GM19438 (cell line): ENCODE measurements around the gene EVA1B.

ENCODE experiments used
- ATAC-seq: cut with Tn5 transposase; IDR thresholded peaks from one replicate; pipeline ENCODE4 v1.9.1; 2021; ENCODE audit warnings: low read depth; ENCODE audit not compliant: unreplicated experiment

Gene EVA1B

DNA sequence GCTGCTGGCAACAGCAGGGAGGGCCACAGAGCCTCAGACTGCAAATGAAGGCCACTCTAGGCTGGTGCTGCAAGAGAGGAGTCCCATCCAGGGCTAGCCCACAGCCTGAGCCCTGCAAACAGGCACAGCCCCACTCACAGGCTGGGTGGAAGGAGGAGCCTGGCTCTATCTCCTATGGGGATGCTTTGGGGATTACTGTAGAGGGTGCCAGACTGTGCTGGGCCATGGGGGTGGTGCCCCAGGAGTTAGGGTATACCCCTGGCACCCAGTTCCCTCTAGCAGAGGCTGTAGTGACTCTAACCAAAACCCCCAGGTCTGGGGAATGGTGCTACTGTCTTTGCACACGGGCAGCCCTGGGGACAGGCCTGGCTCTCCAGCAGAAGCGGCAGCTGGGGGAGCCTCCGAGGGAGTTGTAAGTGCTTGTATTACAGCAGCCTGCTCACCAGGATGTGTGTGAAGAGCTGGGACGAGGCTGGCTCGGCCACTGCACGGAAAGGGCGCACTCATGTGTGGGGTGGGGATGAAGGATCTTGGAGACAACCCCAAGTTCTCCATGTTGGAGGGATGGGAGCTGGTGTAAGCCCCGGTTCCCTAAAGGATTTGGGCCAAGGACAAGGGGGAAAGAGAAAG, 23.4 kb upstream of the EVA1B start:
- ATAC-seq = no peak

DNA sequence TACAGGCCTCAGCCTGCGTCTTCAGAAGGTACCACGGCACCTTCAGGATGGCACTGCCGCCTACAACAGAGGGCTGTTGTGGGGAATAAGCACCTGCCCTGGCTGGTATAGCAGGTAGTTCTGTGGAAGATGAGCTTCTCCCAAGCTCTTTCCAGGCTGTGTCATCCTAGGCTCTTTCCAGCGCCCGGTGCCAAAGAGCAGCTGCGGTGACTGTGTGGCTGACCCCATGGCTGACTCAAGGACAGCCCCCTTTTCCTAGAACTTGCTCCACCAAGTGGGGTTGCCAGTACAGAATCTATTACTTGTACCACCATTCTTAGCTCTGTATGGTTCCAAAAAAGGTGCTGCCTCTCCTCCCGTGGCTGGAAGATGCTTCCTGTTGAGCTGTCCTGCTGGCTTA, 21.9 kb upstream of the EVA1B start:
- no peak for ATAC-seq

DNA sequence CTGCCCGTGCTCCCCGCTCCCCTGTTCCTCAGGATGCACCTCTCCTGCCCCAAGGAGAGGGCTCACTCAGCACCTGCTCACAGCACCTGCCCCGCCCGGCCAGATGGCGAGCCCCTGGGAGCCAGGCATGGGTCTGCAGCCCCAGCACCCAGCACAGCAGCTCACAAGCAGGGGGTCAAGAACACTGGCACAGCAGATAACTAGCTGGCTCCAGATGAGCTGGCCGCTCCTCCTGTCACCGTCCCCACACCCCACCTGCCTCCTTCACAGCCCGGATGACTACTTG, 20.9 kb upstream of the EVA1B start:
- ATAC-seq = no peak

DNA sequence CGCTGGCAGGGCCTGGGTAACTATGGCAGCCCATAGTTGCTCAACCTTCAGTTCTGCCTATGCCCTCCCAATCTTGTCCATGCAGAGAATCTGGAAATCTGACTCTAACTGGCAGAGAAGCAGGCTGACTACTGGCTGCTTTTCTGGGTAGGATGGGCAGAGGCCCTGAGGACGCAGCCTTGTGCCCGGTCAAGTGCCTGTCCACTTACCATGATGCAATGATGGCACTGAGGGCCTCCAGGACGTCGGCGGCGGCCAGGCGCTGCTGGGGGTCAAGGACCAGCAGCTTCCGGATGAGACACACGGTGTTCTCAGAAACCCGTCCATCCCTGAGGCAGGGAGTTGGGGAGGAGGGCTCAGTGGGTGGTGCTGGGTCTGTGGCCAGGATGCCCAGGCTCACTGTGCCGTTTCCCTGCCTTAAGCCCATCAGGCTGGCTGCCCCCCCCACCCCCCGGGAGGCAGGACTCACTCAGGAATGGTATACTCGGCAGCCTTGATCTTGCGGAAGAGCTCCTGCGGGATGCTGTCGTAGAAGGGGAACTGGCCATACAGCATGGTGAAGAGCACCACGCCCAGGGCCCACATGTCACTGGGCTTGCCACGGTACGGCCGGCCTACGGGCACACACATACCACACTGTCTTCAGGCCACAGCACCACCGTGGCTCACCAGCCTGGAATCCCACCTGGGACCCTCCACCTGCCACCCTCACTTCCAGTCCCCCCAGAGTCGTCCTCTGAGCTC, 20.4 kb upstream of the EVA1B start:
- no peak for ATAC-seq

DNA sequence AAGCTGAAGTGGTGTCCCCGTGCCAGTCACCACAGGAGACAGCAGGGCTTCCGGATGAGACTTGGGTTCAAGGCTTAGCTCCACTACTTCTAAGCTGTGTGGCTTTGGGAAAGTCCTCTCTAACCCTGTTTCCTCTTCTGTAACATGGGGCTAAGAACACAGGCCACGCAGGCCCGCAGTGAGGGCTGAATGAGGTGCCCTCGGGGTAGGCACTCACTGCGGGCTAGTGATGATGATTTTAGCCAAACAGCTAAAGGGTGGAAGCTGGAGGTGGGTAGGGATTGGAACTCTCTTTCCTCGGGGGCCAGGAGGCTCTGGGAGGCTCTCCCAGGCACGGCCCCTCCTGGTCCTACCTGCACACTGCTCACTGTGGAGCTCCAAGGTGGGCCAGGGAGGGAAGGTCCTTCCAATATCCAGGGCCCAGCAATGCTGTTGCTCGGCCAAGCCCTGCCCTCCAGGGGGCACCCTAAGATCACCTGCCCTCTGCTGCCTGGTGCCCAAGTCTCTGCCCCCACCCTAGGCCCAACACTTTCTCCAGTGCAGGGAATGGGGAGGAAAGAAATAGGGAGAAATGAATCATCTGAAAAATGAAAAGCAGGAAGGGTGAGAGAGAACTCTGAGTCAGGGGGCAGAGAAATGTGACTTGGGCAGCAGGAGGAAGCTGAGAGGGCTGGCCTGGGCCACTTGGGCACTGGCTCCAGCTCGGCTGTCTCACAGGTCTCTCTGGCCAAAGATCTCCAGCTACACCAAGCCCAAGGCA, 19.2 kb upstream of the EVA1B start:
- ATAC-seq = no peak

DNA sequence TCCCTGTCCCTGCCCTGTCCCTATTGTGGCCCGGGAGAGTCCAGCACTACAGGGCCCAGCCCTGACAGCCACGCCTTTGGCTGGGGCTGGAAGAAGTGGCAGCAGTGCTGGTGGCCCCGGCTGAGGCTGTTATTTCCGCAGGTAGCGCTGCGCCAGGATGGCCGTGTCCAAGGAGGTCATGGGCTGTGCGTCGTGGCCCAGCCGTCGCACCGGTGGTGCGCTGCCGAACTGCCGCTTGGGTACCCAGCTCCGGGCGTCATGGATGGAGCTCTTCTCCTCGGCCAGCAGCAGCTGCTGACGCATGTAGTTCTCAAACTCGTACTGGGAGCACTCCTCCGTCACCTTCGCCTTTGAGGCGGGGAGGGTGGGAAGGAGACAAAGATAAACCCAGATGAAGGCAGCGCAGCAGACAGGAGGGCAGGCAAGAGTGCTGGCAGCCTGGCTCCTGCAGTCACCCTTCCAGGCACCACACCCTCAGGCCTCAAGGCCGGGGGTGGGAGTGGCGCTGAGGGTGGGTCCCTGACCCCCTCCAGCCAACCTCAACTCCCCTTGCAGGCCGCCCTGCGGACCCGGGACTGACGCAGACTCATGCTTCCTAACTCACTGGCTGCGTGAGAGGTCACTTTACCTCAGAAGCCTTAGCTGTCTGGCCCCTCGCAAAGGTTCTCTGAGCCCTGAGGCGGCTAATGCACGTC, 18.3 kb upstream of the EVA1B start:
- ATAC-seq = no peak

DNA sequence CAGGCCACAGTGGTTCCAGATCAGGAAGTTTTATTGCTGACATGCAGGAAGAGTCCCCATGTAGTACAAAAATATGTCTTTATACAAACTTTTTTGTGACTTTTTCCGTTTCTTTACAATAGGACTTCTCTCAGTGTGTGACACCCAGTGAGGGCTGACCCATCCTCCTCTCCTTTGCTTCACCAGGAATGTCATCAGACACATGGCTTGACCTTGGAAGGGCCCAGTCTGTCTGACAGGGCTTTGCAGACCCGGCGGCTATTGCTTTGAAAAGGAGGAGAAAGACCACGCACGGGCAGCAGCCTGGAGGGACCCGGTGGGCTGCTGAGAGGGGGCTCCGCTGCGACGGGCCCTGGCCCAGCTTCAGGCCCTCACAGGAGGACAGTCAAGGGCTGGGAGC, 16.2 kb upstream of the EVA1B start:
- ATAC-seq = no peak

DNA sequence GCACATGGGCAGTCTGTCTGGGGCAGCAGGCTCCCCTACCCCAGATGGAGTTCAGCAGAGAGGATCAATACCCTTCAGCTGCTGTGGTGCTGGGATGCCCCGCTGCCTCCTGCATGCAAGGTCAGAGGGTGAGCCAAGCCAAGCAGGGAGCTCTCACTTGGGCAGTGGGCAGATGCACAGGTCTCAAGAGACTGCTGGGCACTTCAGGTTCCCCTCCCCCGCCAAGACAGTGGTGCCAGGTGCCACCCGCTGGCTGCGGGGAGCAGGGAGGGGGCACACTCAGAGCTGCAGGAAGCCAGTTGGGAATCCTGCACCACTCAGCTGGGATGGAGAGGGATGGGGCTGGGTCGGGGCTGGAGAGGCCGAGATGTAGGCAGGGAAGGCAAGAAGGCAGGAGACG, 15.8 kb upstream of the EVA1B start:
- ATAC-seq = no peak

DNA sequence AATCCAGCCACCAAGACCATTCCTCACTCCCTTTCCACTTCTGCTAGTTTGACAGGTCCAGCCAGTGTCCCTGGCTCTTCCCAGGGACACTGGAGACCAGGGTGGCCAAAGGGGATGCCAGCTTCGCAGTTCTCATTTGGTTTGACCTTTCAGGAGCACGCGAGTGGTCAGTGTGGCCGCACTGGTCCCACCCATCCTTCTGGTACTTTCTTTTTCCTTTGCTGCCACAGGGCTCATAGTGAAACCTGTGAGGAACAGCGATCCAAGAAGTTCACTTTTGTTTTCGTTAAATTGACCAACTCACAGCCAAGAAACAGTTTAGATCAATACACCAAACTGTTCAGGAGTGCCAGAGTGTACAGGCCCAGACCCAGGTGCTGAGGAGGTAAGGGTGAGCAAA, 14.4 kb upstream of the EVA1B start:
- no peak for ATAC-seq

DNA sequence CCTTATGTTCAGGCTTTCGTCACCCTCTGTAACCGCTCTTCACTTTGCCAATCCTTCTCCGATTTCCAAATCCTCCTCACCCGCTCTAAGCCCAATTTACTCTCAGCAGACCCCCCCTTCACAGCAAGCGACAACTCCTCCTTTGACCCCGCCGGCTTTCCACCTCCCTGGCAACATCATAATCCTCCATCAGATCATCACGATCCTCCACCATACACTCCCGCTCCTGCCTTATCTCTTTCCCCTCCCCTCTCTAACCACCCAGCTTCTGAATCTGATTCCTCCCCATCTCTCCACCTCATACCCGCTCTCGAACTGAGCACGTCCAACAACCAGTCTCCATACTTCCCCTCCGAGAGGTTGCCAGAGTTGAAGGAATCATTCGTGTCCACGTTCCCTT, 7.5 kb upstream of the EVA1B start:
- ATAC-seq = no peak

DNA sequence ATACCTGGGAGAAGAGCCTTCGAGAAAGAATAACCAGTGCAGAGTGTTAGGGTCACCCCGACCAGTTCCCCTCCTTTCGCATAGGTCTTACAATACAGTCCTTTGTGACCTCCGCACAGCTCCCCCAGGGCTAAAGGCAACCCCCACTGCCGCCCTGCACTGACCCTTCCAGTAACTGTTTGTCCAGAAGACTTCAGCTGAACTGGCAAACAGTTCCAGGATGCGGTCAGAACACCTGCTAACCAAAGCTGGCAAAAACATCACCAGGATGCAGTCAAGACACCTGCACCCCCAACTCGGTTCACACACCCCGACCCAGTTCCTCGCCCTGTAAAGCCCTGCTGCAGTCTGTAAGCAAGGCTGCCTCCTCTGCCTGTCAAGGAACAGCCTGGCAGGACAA, 6.4 kb upstream of the EVA1B start:
- no peak for ATAC-seq

DNA sequence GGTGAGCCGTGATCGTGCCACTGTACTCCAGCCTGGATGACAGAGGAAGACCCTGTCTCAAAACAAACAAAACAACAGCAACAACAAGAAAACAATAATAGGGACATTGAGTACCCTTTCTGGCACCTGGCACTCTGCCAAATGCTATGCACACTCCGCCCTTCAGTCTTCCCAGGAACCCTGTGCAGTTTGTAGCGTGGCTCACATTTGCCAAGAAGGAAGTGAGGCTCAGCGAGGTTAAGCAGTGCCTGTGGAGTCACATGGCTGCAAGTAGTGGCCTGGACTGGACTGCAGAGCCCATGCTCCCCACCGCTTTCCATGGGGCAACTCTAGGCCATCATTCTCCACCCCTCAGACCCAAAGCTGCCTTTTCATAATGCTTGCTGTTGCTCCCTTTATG, 5.3 kb upstream of the EVA1B start:
- ATAC-seq = no peak

DNA sequence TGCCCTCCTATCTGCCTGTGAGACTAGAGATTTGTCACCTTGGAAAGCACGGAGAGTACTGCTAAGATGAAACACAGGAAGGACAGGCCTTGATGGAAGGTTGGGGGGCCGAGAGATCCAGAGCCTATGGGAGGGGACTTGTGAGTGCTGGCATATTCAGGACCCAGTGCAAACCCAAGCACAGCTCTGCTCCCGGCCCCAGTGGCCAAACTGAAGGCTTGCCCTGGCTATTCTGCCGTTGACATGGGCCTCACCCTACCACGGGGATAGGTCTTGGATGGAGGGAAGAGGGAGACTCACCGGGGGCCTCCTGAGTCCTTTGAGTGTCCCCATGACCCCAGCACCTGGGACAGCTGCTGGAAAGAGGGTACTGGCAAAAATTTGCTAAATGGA, 4.6 kb upstream of the EVA1B start:
- no peak for ATAC-seq

DNA sequence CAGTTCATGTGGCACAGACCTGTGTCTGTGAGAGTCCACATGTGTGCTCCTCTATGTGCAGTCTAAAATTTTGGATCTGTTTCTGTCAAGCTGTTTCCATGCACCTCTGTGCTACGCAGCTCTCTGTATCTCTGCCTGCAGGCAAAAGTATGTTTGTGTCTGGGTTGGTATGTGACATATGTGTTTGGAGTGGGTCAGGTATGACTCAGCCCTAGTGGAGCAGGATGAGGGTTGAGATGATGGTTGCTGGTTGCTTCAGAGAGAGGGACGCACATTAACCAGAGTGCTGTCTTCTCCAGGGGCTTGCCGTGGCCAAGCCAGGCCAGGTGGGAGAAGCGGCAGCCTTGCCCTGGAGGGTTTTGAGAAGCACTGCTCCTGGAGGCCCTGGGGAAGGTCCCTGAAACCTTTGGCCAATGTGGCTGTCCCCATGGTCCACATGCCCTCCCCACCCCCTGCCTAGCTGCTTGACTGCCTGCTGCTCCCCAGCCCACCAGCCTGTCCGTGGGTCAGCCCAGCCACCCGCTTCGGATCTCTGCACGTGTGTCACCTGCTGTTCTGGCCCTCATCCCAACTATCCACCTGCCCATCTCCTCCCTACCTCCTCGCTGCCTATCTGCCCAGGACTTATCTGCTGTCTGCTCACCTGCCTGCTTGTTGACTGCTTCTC, 4.1 kb upstream of the EVA1B start:
- ATAC-seq = no peak

DNA sequence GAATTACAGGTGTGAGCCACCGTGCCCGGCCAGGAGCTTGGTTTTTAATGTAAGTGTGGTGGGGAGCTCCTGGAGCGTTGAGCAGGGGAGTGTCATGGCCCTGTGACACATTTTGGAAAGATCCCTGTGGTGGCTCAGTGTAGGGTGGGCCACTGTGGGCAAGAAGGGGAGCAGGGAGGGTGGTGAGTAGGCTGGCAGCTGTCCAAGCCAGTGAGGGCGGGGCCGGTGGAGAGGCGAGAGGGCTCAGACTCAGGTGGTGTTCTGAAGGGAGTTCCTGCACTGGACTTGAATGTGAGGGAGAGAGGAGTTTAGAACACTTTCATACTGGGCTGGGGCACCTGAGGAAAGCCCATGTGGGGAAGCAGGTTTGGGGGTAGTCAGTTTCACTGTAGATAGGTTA, 3.1 kb upstream of the EVA1B start:
- no peak for ATAC-seq

DNA sequence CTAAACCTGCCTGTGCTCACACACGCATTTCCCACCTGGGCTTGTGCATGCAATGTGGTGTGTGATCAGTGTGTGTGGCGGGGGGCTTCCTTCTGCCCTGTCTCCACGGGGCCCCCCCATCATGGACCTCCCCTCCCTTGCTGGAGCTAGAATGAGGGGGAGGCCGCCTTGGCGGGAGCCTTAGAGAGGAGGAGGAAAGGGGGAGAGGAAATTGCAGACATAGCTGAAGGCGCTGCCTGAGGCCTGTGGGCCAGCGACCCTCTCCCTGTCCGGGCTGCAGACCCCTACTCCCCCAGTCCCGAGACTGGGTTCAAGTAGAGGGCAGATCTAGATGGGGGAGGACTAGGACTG, 883 bp upstream of the EVA1B start:
- no peak for ATAC-seq

DNA sequence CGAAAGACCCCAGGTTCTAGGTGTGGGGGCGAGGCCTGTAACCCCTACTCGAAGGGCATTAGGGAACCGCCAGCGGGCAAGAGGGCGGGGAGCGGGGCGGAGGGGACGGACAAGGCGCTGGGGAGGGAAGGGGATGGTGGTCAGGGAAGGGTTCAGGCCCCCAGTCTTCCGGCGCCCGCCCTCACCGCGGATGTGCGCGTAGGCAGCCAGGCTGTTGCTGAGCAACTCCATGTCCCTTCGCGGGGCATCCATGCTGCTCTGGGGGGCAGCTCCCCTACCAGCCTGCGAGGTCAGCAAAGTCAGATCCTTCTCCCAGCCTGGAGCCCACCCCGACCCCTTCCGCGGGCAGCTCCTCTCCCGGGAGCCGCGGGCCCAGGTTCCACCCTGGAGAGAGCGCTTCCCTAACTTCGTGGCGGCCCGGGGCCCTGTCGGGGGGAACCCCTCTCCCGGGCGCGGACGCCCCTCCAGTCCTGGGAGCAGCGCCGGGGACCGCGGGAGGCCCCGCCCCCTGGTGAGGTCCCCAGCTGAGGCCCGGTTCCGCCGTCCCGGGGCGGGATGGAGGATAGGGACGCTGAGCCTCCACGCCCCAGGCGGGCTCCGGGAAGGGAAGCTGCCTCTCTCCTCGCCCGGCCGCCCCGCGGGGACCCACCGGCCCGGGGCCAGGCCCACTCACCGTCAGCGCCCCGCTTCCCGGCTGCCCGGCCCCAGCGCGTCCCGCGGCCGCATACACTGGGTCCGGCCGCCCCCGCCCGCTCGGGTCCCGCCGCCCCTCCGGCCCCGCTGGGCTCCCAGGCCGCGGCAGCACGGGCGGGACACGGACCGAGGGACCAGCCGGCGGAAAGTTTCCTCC, 434 bp downstream of the EVA1B start:
- ATAC-seq = no peak

DNA sequence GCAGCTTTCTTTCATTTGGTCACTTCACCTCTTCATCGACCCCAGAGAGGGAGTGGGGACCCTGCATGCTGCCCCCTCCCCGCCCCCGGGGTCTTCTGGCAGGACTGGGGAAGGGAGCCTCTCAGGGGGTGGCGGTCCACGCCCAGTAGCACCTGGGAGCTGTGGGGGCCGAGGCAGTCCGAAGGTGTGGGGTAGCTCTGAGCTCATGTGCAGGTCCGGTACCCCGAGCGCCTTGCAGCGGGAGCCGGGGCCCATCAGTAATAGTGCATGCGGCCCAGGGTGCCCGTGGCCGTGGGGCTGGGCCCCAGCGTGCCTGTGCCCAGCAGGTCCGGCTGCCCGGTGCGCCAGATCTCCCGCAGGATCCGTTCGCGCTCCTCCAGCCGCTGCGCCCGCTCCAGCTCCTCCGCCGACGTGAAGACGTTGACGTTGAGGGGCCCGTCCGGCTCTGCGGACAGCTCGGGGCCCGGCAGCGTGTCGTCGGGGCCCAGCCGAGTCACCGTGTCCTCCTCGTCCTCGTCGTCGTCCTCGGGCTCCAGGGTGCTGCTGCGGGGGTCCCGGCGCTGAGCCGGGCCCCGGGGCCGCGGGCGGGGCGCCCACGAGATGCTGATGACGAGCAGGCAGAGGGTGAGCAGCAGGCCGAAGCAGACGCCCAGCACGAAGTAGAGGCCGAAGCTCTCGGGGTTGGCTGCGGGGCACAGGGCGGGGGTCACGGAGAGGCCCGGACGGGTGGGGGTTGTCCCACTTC, 1.2 kb downstream of the EVA1B start:
- no peak for ATAC-seq

DNA sequence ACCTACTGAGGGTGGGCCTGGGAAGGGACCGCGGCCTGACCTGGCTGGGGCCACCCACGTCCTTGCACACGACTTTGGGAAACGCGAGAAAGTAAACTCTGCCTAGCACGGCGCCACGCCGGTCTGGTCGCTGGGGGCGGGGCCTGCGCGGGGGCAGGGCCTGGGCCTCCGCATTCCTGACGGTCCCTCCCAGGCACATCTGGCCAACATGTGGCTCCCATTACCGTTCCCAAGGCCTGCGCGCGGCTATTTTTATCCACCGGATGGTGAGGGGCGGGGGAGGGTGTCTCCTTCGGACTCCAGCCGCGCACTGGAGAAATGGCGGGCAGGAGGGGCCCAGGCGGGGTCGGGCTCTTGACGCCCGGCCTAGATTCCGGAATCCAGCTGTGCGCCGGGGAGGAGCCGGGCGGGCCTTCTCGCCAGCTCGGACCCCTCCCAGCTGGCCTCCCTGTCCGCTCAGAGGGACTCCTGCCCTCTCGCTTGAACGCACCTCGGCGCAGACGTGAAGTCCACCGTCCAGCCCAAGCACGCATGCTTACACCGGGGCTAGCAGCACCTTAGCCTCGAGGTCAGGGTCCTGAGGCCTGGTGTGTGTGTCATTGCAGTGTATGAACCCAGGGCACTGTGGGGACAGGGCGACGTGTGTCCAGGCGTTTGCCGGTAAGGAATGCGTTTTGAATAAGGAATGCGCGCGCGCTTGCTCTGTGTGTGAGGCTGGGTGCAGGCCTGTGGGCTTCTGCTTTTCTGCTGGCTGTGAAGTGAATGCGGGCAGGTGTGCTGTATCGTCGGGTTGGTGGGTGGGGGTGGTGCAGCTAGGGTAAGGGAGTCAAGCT, 2.1 kb downstream of the EVA1B start:
- no peak for ATAC-seq
